Ishikawa (cell line): Measurements from ENCODE around the gene ZNF319.

Experiments
- RAD21 ChIP-seq: IDR thresholded peaks from 2 replicates; pipeline ENCODE4 v1.6.1; 2012; ENCODE audit warnings: low read depth
- ZBTB7A ChIP-seq: IDR thresholded peaks from 2 replicates; pipeline ENCODE4 v1.6.1; 2012; ENCODE audit warnings: low read depth
- TF ChIP-seq, protein P1 (sequence below): IDR thresholded peaks from 2 replicates; pipeline ENCODE4 v1.6.1; 2012

- TF ChIP-seq RAD21 (no peak), ZBTB7A (no peak)
- TF ChIP-seq, protein P1, sequence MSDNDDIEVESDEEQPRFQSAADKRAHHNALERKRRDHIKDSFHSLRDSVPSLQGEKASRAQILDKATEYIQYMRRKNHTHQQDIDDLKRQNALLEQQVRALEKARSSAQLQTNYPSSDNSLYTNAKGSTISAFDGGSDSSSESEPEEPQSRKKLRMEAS = no peak
Observed at GRCh38 chr16:58030136-58030840, 29.8 kb upstream of the ZNF319 start.
